Lower leg skin (tissue), 4 donors: Measurements from ENCODE around the gene SYTL1. TPM values are rescaled to one million over a fixed set of nuclear protein-coding genes. Genes with fewer than 3 reads are reported as not detected.

ENCODE experiments used
- DNase-seq, 2 donors: peaks; one replicate each; pipeline ENCODE4 v3.0.0-alpha.2; 2019; ENCODE audit warnings: low spot score in 2 of 2
- H3K4me3 ChIP-seq: fragments of 200-600 bp; sonication (generic); 2 replicates; pipeline ENCODE4 v1.5.1; 2017; ENCODE audit warnings: mild to moderate bottlenecking, low read depth; ENCODE audit not compliant: poor library complexity, severe bottlenecking
- CTCF ChIP-seq, 3 donors: fragments of 450-650 bp; IDR thresholded peaks; one replicate each; pipeline ENCODE4 v1.5.1; 2016; ENCODE audit warnings: antibody characterized with exemption in 3 of 3, mild to moderate bottlenecking in 3 of 3, moderate library complexity in 2 of 3
- POLR2A ChIP-seq, 2 donors: fragments of 450-650 bp; IDR thresholded peaks; one replicate each; pipeline ENCODE4 v1.6.1; 2016 to 2017; ENCODE audit warnings: antibody characterized with exemption in 2 of 2, mild to moderate bottlenecking in 1 of 2, moderate library complexity in 1 of 2
- WGBS, 2 donors: methylation state at CpG; one replicate each; pipeline ENCODE4 v1.1.5; 2018; 5-methylcytosine and 5-hydroxymethylcytosine counted together
- intact Hi-C: fragments of 100-400 bp; cut with DNase I; formaldehyde crosslinking; loops from one replicate; pipeline ENCODE4 v1.15.0; 2023; ENCODE audit warnings: low total_unique reads
- total RNA-seq, 4 donors: library from RNA; depleted of rRNA; stranded (reverse); fragments of >200 nt; gene quantifications; one replicate each; pipeline ENCODE4 v1.1.0, GENCODE V29; 2016

SYTL1 gene
- total RNA-seq = 100 to 1,000 TPM; 183 to 231 (median 219) TPM

GRCh38 chr1:27341525-27342252 is at the start of gene SYTL1:
Gene SYTL1 (plus strand): TSS chr1:27342022. CDS start chr1:27345335, 3,313 bp downstream.
- TF ChIP-seq CTCF (IDR thresholded peaks at IDR 0.05) (no peak), POLR2A (IDR thresholded peaks at IDR 0.05) (no peak)
- no peak for DNase-seq
- 23 to 32% methylated on average over 13 to 17 of the region's 22 CpGs for WGBS, 2 donors
- intact Hi-C loops = no loop called here
- H3K4me3 ChIP-seq = peak within 1 kb of the TSS; percentile 11

GRCh38 chr1:27292106-27292505 is 49.7 kb upstream of the SYTL1 start:
- TF ChIP-seq CTCF (IDR thresholded peaks at IDR 0.05) (no peak), POLR2A (IDR thresholded peaks at IDR 0.05) (no peak)
- no peak overlapping the region for H3K4me3 ChIP-seq
- WGBS, 2 donors = 90 to 95% methylated on average over 5 of the region's 5 CpGs
- DNase-seq = peak in 1 of 2 donors; percentile 65
- intact Hi-C loops = loop anchor here (10.0 kb wide), 1 partner anchor 313 kb away; the partner anchor contains the start of gene AHDC1

GRCh38 chr1:27293915-27294314 is 47.9 kb upstream of the SYTL1 start:
- DNase-seq = peak in 1 of 2 donors; percentile 74
- intact Hi-C loops = loop anchor here (10.0 kb wide), 1 partner anchor 311 kb away; the partner anchor contains the start of gene AHDC1
- H3K4me3 ChIP-seq = no peak overlapping the region
- 91 to 95% methylated on average over 8 of the region's 8 CpGs for WGBS, 2 donors
- no peak for TF ChIP-seq POLR2A (IDR thresholded peaks at IDR 0.05)
- no peak for TF ChIP-seq CTCF (IDR thresholded peaks at IDR 0.05)

GRCh38 chr1:27296773-27297291 is 45.0 kb upstream of the SYTL1 start:
- no peak overlapping the region for H3K4me3 ChIP-seq
- intact Hi-C loops = loop anchor here (10.0 kb wide), 1 partner anchor 308 kb away; the partner anchor contains the start of gene AHDC1
- TF ChIP-seq CTCF (IDR thresholded peaks at IDR 0.05) (no peak), POLR2A (IDR thresholded peaks at IDR 0.05) (no peak)
- WGBS, 2 donors = 36 to 38% methylated on average over 10 of the region's 10 CpGs
- DNase-seq = peak; percentile 49 to 94

GRCh38 chr1:27297903-27298302 is 43.9 kb upstream of the SYTL1 start:
- 98 to 100% methylated on average over 3 of the region's 3 CpGs for WGBS, 2 donors
- intact Hi-C loops = loop anchor here (10.0 kb wide), 1 partner anchor 307 kb away; the partner anchor contains the start of gene AHDC1
- no peak overlapping the region for H3K4me3 ChIP-seq
- no peak for TF ChIP-seq CTCF (IDR thresholded peaks at IDR 0.05)
- no peak for TF ChIP-seq POLR2A (IDR thresholded peaks at IDR 0.05)
- peak in 1 of 2 donors; percentile 60 for DNase-seq
